ENCODE measurements around the gene CFAP77. TPM values are rescaled to one million over a fixed set of nuclear protein-coding genes. Genes with fewer than 3 reads are reported as not detected.
A peak's percentile ranks its signal among the peaks of the same experiment; 100 is the strongest.

Gene CFAP77
- total RNA-seq, 2 donors from 2014 or later = 2.4 to 3.0 TPM

- ATAC-seq (no peak), DNase-seq (no peak)
- intact Hi-C loops (cut with DNase I) = loop anchor here (2.0 to 10.0 kb wide), 4 partner anchors 71 to 296 kb away; partner anchors contain the start of gene CFAP77 (in 1 of the 2)
These were observed 96.1 kb downstream of the CFAP77 start for GRCh38 chr9:132505991-132506655.

- intact Hi-C loops (cut with DNase I) = loop anchor here (1.0 to 10.0 kb wide), 5 partner anchors 68 to 295 kb away; partner anchors contain the start of gene CFAP77 (in 1 of the 2)
- DNase-seq (no peak), ATAC-seq (no peak)
These were observed 97.1 kb downstream of the CFAP77 start for GRCh38 chr9:132506977-132507669.

- ATAC-seq (peak; percentile 69 to 76), DNase-seq (peak; percentile 61)
- intact Hi-C loops (cut with DNase I) = loop anchor here (1.0 to 10.0 kb wide), 5 partner anchors 67 to 294 kb away; partner anchors contain the start of gene CFAP77 (in 1 of the 2)
These were observed 97.9 kb downstream of the CFAP77 start for GRCh38 chr9:132507670-132508469.

- ATAC-seq (no peak), DNase-seq (no peak)
- intact Hi-C loops (cut with DNase I) = loop anchor here (5.0 to 10.0 kb wide), 3 partner anchors 67 to 292 kb away; partner anchors contain the start of gene CFAP77 (in 1 of the 2)
These were observed 100.2 kb downstream of the CFAP77 start for GRCh38 chr9:132509928-132510874.

GRCh38 chr9:132511191-132511999, 101.4 kb downstream of the CFAP77 start:
- intact Hi-C loops (cut with DNase I) = no loop called here
- DNase-seq (no peak), ATAC-seq (no peak)

- DNase-seq (no peak), ATAC-seq (no peak)
- intact Hi-C loops (cut with DNase I) = no loop called here
These were observed 103.4 kb downstream of the CFAP77 start for GRCh38 chr9:132513416-132513815.

- ATAC-seq (no peak), DNase-seq (no peak)
- intact Hi-C loops (cut with DNase I) = no loop called here
These were observed 104.2 kb downstream of the CFAP77 start for GRCh38 chr9:132514011-132514744.

- DNase-seq (no peak), ATAC-seq (no peak)
- intact Hi-C loops (cut with DNase I) = no loop called here
These were observed 104.8 kb downstream of the CFAP77 start for GRCh38 chr9:132514821-132515220.

GRCh38 chr9:132516301-132516700, 106.3 kb downstream of the CFAP77 start:
- intact Hi-C loops (cut with DNase I) = no loop called here
- DNase-seq (no peak), ATAC-seq (no peak)

GRCh38 chr9:132516911-132517310, 106.9 kb downstream of the CFAP77 start:
- ATAC-seq = no peak
- no peak for DNase-seq
- intact Hi-C loops (cut with DNase I) = no loop called here

GRCh38 chr9:132517815-132518550, 108.0 kb downstream of the CFAP77 start:
- DNase-seq = no peak
- intact Hi-C loops (cut with DNase I) = no loop called here

GRCh38 chr9:132518626-132519025, 108.6 kb downstream of the CFAP77 start:
- ATAC-seq = no peak
- no peak for DNase-seq
- intact Hi-C loops (cut with DNase I) = no loop called here

More at GRCh38 chr9:132517815-132518550, 108.0 kb downstream of the CFAP77 start:
- ATAC-seq = no peak

GRCh38 chr9:132519033-132519432, 109.0 kb downstream of the CFAP77 start:
- intact Hi-C loops (cut with DNase I) = no loop called here
- ATAC-seq = no peak
- no peak for DNase-seq

GRCh38 chr9:132520612-132521011, 110.6 kb downstream of the CFAP77 start:
- ATAC-seq (no peak), DNase-seq (no peak)
- intact Hi-C loops (cut with DNase I) = no loop called here

GRCh38 chr9:132525308-132526023, 115.5 kb downstream of the CFAP77 start:
- ATAC-seq = no peak
- intact Hi-C loops (cut with DNase I) = no loop called here
- DNase-seq = no peak

GRCh38 chr9:132531195-132531594, 121.2 kb downstream of the CFAP77 start:
- no peak for ATAC-seq
- intact Hi-C loops (cut with DNase I) = no loop called here
- no peak for DNase-seq

Measured in left cardiac atrium (tissue), 4 donors.